Panc1 (cell line): ENCODE measurements around the gene FLVCR2. TPM values are rescaled to one million over a fixed set of nuclear protein-coding genes. Genes with fewer than 3 reads are reported as not detected.
A peak's percentile ranks its signal among the peaks of the same experiment; 100 is the strongest.

Experiments
- ATAC-seq: fragments of 200-7000 bp; cut with Tn5 transposase; 2 replicates; pipeline ENCODE4 v1.9.1; 2020; ENCODE audit warnings: mild to moderate bottlenecking, moderate library complexity
- BruUV-seq: library from RNA; stranded (reverse); fragments of 400-500 nt; replicated peaks from 2 replicates; lab custom pipeline; 2021; lab: Mats Ljungman, UMichigan
- CTCF ChIA-PET: fragments of 300-600 bp; sonication (Branson Sonifier 250); formaldehyde crosslinking; loops from one replicate; lab custom pipeline; 2022; ENCODE audit warnings: antibody characterized with exemption; lab: Charles Lee
- POLR2A ChIA-PET: fragments of 300-600 bp; sonication (Branson Sonifier 250); formaldehyde crosslinking; loops from one replicate; lab custom pipeline; 2022; ENCODE audit warnings: antibody characterized with exemption; lab: Charles Lee
- DNase-seq: peaks from one replicate; pipeline ENCODE4 v3.0.0-alpha.2; 2010; ENCODE audit warnings: low read depth, low spot score
- H3K27ac ChIP-seq: 2 replicates; pipeline ENCODE4 v1.5.1; 2011; ENCODE audit warnings: mild to moderate bottlenecking, low read length, inconsistent platforms
- H3K27me3 ChIP-seq: fragments of 200-500 bp; sonication (Bioruptor generic); 2 replicates; pipeline ENCODE4 v1.6.0; 2014; ENCODE audit warnings: low read length, inconsistent platforms; ENCODE audit not compliant: control insufficient read depth, insufficient read depth
- H3K36me3 ChIP-seq: fragments of 200-500 bp; sonication (Bioruptor generic); 2 replicates; pipeline ENCODE4 v1.5.1; 2014; ENCODE audit warnings: inconsistent platforms, mild to moderate bottlenecking, low read length, moderate library complexity; ENCODE audit not compliant: control insufficient read depth, insufficient read depth
- H3K4me1 ChIP-seq: 2 replicates; pipeline ENCODE4 v1.5.1; 2011; ENCODE audit warnings: inconsistent platforms, mild to moderate bottlenecking, low read length, moderate library complexity; ENCODE audit not compliant: control insufficient read depth, insufficient read depth
- H3K4me3 ChIP-seq, 2 experiments: 2 replicates each; pipeline ENCODE4 v1.5.1; 2011 to 2012; ENCODE audit warnings: low read depth in 2 of 2, low read length in 2 of 2, mild to moderate bottlenecking in 2 of 2, inconsistent platforms in 1 of 2, moderate library complexity in 1 of 2
- H3K9me3 ChIP-seq: fragments of 200-500 bp; sonication (Bioruptor generic); 2 replicates; pipeline ENCODE4 v1.5.1; 2014; ENCODE audit warnings: low read depth, mild to moderate bottlenecking, inconsistent platforms, low read length, moderate library complexity; ENCODE audit not compliant: control insufficient read depth, insufficient read depth
- CTCF ChIP-seq: fragments of 450-650 bp; IDR thresholded peaks from 2 replicates; pipeline ENCODE4 v1.5.1; 2017; ENCODE audit warnings: mild to moderate bottlenecking
- POLR2AphosphoS5 ChIP-seq: IDR thresholded peaks from 2 replicates; pipeline ENCODE4 v1.6.1; 2012; ENCODE audit warnings: mild to moderate bottlenecking, low read depth, low read length, moderate library complexity
- REST ChIP-seq, 2 experiments: IDR thresholded peaks; 2 replicates each; pipeline ENCODE4 v1.6.1; 2011 to 2012; ENCODE audit warnings: low read depth in 2 of 2, control low read depth in 1 of 2, low read length in 1 of 2, mild to moderate bottlenecking in 1 of 2, moderate library complexity in 1 of 2; ENCODE audit not compliant: insufficient read depth in 1 of 2
- SIN3A ChIP-seq: IDR thresholded peaks from 2 replicates; pipeline ENCODE4 v1.6.1; 2012; ENCODE audit warnings: low read depth, mild to moderate bottlenecking, low read length, moderate library complexity, borderline replicate concordance; ENCODE audit not compliant: insufficient read depth
- TCF7L2 ChIP-seq: IDR thresholded peaks from 2 replicates; pipeline ENCODE4 v1.6.1; 2011; ENCODE audit warnings: mild to moderate bottlenecking, low read depth, low read length, inconsistent platforms
- in situ Hi-C: cut with HindIII; loops from 2 replicates; pipeline ENCODE4 v1.10.0; 2016; ENCODE audit warnings: low sequenced_read_pairs, low pct_unique_long_range_greater_than_20kb
- intact Hi-C: fragments of 100-400 bp; cut with micrococcal nuclease; formaldehyde crosslinking; loops from one replicate; pipeline ENCODE4 v1.10.0; 2022; ENCODE audit not compliant: unreplicated experiment
- total RNA-seq: library from RNA; stranded (reverse); gene quantifications from one replicate; pipeline ENCODE4 v1.2.1, GENCODE V29; 2021; ENCODE audit not compliant: unreplicated experiment

Gene FLVCR2
- total RNA-seq, 1 experiment from 2014 or later = 9.7 TPM

GRCh38 chr14:75565056-75565455 is 13.4 kb upstream of the FLVCR2 start:
- ChIA-PET CTCF (no interaction called here), POLR2A (no interaction called here)
- intact Hi-C loops = no loop called here
- Histone ChIP-seq H3K36me3 (no peaks in the 10 kb centered on the region), H3K27ac (no peak overlapping the region), H3K4me1 (peaks cover 4% of the 10 kb centered on the region; the same call in 1 of the 2 replicates), H3K9me3 (no peaks in the 10 kb centered on the region), H3K27me3 (no peaks in the 10 kb centered on the region), H3K4me3 (no peak overlapping the region)
- BruUV-seq = no TSS peak
- no peak for DNase-seq
- TF ChIP-seq POLR2AphosphoS5 = no peak
- no peak for TF ChIP-seq REST (IDR thresholded peaks at IDR 0.05; ENCODE audit: insufficient read depth in 1 of 2, low read depth in 2 of 2, low read length in 1 of 2)
- in situ Hi-C loops = no loop called here
- ATAC-seq = no peak

GRCh38 chr14:75566321-75566720 is 12.1 kb upstream of the FLVCR2 start:
- intact Hi-C loops (no loop called here), in situ Hi-C loops (no loop called here)
- POLR2A ChIA-PET = no interaction called here
- DNase-seq = peak; percentile 72
- no peak overlapping the region for H3K27ac ChIP-seq
- TF ChIP-seq SIN3A (no peak), POLR2AphosphoS5 (no peak), TCF7L2 (no peak), CTCF (no peak), REST (IDR thresholded peaks at IDR 0.05; ENCODE audit: insufficient read depth in 1 of 2, low read depth in 2 of 2, low read length in 1 of 2) (no peak)
- CTCF ChIA-PET = no interaction called here
- ATAC-seq = 0 out of 2 replicates have a peak, but pooled peaks have one; percentile 21
- no peaks in the 10 kb centered on the region for H3K36me3 ChIP-seq
- no peaks in the 10 kb centered on the region for H3K9me3 ChIP-seq
- no peaks in the 10 kb centered on the region for H3K4me1 ChIP-seq
- no peaks in the 10 kb centered on the region for H3K27me3 ChIP-seq
- BruUV-seq = no TSS peak
- no peak overlapping the region for H3K4me3 ChIP-seq
